ENCODE data around the gene MAPKBP1. TPM values are rescaled to one million over a fixed set of nuclear protein-coding genes. Genes with fewer than 3 reads are reported as not detected.

The MAPKBP1 gene
- total and polyA plus RNA-seq, 9 of the 15 experiments (the other 6 are each of a cell fraction or from before 2014, with no cell fraction given): 0.15 to 9.5 (median 4.5) TPM

- Histone ChIP-seq H4K20me1 (replicated peaks; ENCODE audit: control insufficient read depth, insufficient read depth, low read length) (peaks cover 13% of the 10 kb centered on the region), H3K4me3 (no peak overlapping the region), H3K4me1 (replicated peaks in 1 of 2; ENCODE audit: control insufficient read depth in 2 of 2, insufficient read depth in 2 of 2, low read length in 2 of 2) (peaks cover 0 to 51% of the 10 kb centered on the region in 2 experiments; a peak in 2 of 5 replicates), H2AFZ (ENCODE audit: low read depth, low read length) (no peak overlapping the region), H3K9ac (ENCODE audit: insufficient read depth in 1 of 2, low read depth in 2 of 2, low read length in 2 of 2) (no peak overlapping the region), H3K9me1 (ENCODE audit: control insufficient read depth, insufficient read depth, low read length) (no peaks in the 10 kb centered on the region), H3K36me3 (ENCODE audit: control insufficient read depth, insufficient read depth, low read length) (no peaks in the 10 kb centered on the region), H3K9me3 (replicated peaks; ENCODE audit: control insufficient read depth, insufficient read depth, low read depth, low read length) (no peaks in the 10 kb centered on the region; the same call in 1 of the 2 replicates), H3K79me2 (ENCODE audit: control insufficient read depth, insufficient read depth, low read length) (no peaks in the 10 kb centered on the region), H3K4me2 (ENCODE audit: insufficient read depth, low read length) (no peak overlapping the region), H3K27ac (ENCODE audit: extremely low read depth, low read depth, low read length) (no peak overlapping the region), H3K27me3 (ENCODE audit: control insufficient read depth in 2 of 2, insufficient read depth in 2 of 2, low read length in 2 of 2) (peaks cover 56 to 94% of the 10 kb centered on the region in 2 experiments)
- no peak for ATAC-seq
- FAIRE-seq: no peak
- intact Hi-C loops (cut with micrococcal nuclease) (no loop called here), in situ Hi-C loops (cut with MboI) (no loop called here)
- no TSS peak for BruUV-seq (replicated peaks)
- 38% methylated on average over 13 of the region's 15 CpGs for WGBS (ENCODE audit: insufficient coverage, low coverage, missing lambda C conversion rate)
- TF ChIP-seq CTCF (IDR thresholded peaks at IDR 0.05 in 2 of 3, conservative IDR thresholded peaks at IDR 0.05 in 1 of 3; ENCODE audit: insufficient read depth in 2 of 3, low read depth in 1 of 3, low read length in 3 of 3): peak in 2 of 3 experiments; percentile 26 to 45; a peak in 3 of 6 replicates
- TF ChIP-seq PHTF2 (CRISPR knock-in tag; IDR thresholded peaks at IDR 0.05): no peak
- ChIA-PET POLR2A (no interaction called here), CTCF (ENCODE audit: low intra/inter-chr PET ratio) (interaction anchor here (0.6 kb wide), 1 partner anchor 943 kb away, joined by 3 read pairs; no protein-coding TSS in a partner anchor)
- DNase-seq (ENCODE audit: extremely low read depth in 1 of 4, low spot score in 3 of 4): no peak
Measured at GRCh38 chr15:41858756-41859155, 84.5 kb downstream of the MAPKBP1 start.

Measured in K562 (cell line).